NCI-H1105 (cell line): Measurements from ENCODE around the gene P2RX4.
"Not testable (repeated sequence)": the region's sequence is repeated elsewhere in the genome, so short reads cannot be mapped to it uniquely, and the experiment has no call there.

Experiments
- DNase-seq: peaks from one replicate; lab custom pipeline; 2025; lab: John Stamatoyannopoulos, UW

The P2RX4 gene

GRCh38 chr12:121209624-121210572 is at the start of gene P2RX4:
P2RX4 (plus strand) TSS chr12:121210129; CDS start chr12:121210165, 36 bp downstream.
- peak; percentile 65 for DNase-seq

DNA sequence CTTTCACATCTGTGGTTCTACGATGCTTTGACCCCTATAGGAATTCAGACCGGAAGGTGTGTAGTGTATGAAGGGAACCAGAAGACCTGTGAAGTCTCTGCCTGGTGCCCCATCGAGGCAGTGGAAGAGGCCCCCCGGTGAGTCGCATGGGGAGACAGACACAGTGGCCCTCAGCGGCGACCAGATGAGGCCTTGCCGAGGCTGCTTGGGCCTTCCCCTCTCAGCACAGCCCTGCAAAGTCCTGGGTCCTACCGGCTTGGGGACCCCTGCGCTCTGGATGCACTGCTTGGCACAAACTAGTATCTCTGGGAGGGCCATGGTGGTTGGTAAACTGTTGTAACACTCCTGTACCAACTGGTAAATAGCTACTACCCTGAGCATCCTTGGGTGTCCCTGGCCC is 47.5 kb upstream of the P2RX4 start:
- no peak for DNase-seq

- DNase-seq: no peak
Measured at GRCh38 chr12:121162985-121163384, 46.9 kb upstream of the P2RX4 start.

- DNase-seq: not testable (repeated sequence)
Measured at GRCh38 chr12:121164839-121165238, 45.1 kb upstream of the P2RX4 start.

DNA sequence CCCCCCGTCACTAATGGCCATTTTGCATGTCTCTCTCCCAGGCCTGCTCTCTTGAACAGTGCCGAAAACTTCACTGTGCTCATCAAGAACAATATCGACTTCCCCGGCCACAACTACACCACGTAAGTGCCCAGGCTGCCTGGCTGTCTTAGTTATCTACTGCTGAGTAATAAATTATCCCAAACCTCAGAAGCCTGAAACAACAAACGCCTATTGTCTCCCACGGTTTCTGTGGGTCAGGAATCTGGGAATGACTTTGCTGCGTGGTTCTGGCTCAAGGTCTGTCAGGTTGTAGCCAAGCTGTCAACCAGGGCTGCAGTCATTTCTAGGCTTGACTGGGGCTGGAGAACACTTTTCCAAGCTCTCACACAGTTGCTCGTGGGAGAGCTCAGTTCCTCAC is 44.6 kb upstream of the P2RX4 start:
- no peak for DNase-seq

DNA sequence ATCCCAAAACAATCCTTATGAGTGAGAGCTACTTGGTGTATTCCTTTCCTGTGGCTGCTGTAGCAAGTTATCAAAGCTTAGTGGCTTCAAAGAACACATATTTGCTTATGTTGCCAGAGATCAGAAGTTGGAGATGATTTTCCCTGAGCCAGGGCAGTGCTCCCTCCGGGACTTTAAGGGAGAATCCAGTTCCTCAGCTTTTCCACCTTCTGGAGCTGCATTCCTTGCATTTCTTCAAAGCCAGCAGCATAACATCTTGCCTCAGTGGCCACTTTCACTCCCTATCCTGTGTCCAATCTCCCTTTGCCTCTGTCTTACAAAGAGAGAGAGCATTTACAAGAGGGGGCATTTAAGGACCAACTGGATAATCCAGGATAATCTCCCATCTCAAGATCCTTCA is 43.6 kb upstream of the P2RX4 start:
- no peak for DNase-seq

DNA sequence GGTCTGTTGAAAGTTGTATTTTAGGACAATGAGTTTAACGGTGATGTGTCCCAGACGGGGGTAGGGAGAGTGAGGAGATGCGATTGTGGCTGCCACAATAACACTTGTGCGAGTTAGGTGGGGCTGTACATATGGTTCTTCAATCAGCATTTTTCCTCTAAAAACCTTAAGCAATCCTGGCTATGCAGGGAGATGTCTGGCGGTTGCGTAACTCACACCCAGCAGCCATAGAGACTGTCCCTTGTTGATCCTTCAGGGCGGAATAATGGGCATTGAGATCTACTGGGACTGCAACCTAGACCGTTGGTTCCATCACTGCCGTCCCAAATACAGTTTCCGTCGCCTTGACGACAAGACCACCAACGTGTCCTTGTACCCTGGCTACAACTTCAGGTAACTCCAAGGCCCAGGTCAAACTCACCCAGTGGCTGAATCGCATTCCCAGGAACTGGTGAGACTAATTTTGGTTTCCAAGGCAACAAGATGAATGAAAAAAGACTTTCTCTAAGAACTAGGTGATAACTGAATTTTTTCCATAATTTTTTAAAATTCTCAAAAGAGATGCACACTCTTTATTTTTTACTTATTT is 42.6 kb upstream of the P2RX4 start:
- no peak for DNase-seq

- DNase-seq: no peak
Measured at GRCh38 chr12:121167951-121168350, 42.0 kb upstream of the P2RX4 start.

DNA sequence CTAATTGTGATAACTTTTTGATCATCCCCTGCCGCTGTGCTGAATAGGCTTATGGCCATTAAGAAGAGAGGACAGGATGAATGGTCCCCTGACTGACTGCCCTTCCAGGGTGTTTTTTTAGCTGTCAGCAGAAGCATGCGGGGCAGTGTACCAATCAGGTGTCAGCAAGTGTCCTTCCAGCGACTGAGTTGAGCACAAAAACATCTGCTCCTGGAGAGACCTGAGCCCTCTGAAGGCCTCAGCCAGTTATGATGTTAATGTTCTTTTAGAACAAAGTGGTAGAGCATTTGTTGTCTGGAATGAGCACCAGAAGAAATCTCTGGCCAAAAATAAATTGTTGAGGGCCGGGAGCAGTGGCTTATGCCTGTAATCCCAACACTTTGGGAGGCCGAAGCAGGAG is 39.8 kb upstream of the P2RX4 start:
- no peak for DNase-seq

DNA sequence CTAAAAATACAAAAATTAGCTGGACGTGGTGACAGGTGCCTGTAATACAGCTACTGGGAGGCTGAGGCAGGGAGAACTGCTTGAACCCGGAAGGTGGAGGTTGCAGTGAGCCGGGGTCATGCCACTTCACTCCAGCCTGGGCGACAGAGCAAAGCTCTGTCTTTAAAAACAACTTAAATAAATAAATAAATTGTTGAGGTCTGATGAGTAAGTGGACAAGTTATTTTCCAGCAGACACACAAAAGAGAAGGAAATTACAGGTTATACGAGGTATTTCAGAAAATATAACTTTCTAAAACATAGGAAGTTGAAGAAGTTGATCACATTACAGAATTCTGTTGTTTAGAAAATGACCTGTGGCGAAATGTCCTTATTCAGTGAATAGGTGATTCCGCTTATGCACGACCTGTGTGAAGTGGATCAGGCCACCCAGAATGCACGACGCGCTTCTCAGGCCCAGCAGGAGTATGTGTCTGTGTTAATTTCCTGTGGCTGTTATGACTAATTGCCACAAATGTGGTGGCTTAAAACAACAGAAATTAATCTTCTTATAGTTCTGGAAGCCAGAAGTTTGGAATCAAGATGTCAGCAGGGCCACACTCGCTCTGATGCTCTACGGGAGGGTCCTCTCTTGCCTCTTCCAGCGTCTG is 39.2 kb upstream of the P2RX4 start:
- no peak for DNase-seq

DNA sequence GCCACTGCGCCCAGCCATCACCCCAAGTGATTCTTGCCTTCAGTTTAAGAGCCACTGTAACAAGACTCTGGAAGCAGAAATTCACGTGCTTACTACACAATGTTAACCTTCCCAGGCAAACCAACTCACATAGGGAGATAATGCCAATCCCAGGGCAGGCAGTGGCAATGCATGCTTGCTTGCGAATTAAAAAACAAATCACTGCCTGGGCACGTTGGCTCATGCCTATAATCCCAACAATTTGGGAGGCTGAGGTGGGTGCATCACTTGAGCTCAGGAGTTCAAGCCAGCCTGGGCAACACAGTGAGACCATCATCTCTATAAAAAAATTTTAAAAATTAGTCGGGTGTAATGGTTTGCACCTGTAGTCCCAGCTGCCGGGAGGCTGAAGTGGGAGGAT is 37.8 kb upstream of the P2RX4 start:
- DNase-seq: no peak

DNA sequence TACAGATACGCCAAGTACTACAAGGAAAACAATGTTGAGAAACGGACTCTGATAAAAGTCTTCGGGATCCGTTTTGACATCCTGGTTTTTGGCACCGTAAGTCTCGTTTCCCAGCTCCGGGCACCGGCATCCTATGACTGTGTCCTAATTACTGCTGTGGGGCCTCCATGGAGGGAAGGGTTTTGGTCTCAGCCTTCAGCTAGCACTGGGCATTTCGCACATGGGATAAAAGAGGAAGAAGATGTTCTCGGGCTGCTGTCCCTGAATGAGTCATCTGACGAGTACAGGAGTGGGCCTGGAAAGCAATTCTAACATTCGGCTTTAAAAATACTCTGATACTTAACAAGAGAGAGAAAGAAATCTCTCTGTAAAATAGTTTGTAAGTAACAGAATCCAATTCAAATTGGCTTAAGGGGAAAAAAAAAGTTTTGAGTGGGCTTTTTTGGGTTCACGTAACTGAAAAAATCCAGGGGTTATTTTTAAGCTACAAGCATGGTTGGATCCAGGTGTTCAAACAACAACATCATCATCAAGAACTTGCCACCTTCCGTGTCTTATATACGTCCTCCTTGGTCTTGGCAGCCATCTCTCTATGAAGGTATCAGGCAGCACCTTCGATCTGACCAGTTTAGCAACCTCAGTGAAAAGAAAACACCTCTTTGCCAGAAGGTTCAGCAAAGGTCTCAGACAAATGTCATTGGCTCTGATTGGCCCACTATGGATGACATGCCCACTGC is 34.4 kb upstream of the P2RX4 start:
- DNase-seq: no peak

GRCh38 chr12:121176826-121177529 is 33.0 kb upstream of the P2RX4 start:
- no peak for DNase-seq

DNA sequence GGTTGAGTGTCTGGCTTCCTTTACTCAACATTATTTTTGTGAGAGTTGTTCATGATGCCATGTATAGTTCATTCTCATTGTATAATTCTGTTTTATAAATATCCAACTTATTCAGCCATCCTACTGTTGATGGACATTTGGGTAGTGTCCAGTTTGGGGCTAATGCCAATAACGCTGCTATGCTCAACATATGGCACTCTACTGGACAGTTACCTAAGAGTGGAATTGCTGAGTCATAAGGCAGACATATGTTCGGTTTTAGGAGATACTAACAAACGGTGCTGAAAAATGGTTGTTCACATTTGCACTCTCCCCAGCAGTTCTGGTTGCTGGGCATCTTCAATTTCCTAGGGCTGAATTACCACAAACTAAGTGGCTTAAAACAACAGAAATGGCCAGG is 28.7 kb upstream of the P2RX4 start:
- DNase-seq: no peak

- DNase-seq: no peak
Measured at GRCh38 chr12:121182222-121182893, 27.6 kb upstream of the P2RX4 start.

GRCh38 chr12:121184425-121184824 is 25.5 kb upstream of the P2RX4 start:
- peak; percentile 81 for DNase-seq

GRCh38 chr12:121184984-121185889 is 24.7 kb upstream of the P2RX4 start:
- DNase-seq: no peak

- no peak for DNase-seq
Measured at GRCh38 chr12:121186826-121187225, 23.1 kb upstream of the P2RX4 start.

- DNase-seq: no peak
Measured at GRCh38 chr12:121187501-121187900, 22.4 kb upstream of the P2RX4 start.

GRCh38 chr12:121188227-121188626 is 21.7 kb upstream of the P2RX4 start:
- DNase-seq: no peak
